Smooth muscle cell (in vitro differentiated cells): ENCODE measurements around the gene BCKDHB. TPM values are rescaled to one million over a fixed set of nuclear protein-coding genes. Genes with fewer than 3 reads are reported as not detected.

Experiments
- DNase-seq: peaks from one replicate; lab custom pipeline; 2025; ENCODE audit not compliant: unreplicated experiment; lab: John Stamatoyannopoulos, UW
- H2AFZ ChIP-seq: fragments of 200-600 bp; sonication (generic); 2 replicates; pipeline ENCODE4 v1.6.0; 2016; ENCODE audit warnings: antibody characterized with exemption, low read depth, mild to moderate bottlenecking
- H3F3A ChIP-seq: fragments of 200-600 bp; sonication (generic); 2 replicates; pipeline ENCODE4 v1.6.0; 2017; ENCODE audit warnings: antibody characterized with exemption, low read depth
- H3K27ac ChIP-seq: fragments of 200-600 bp; sonication (generic); 2 replicates; pipeline ENCODE4 v1.5.1; 2016; ENCODE audit warnings: low read depth, mild to moderate bottlenecking
- H3K27me3 ChIP-seq: fragments of 200-600 bp; sonication (generic); 2 replicates; pipeline ENCODE4 v1.6.1; 2016; ENCODE audit warnings: low read depth, mild to moderate bottlenecking
- H3K36me3 ChIP-seq: fragments of 200-600 bp; sonication (generic); 2 replicates; pipeline ENCODE4 v1.5.1; 2016; ENCODE audit warnings: low read depth
- H3K4me1 ChIP-seq: fragments of 200-600 bp; sonication (generic); 2 replicates; pipeline ENCODE4 v1.5.1; 2016; ENCODE audit warnings: low read depth
- H3K4me2 ChIP-seq: fragments of 200-600 bp; sonication (generic); 2 replicates; pipeline ENCODE4 v1.6.0; 2016; ENCODE audit warnings: mild to moderate bottlenecking
- H3K4me3 ChIP-seq: fragments of 200-600 bp; sonication (generic); 2 replicates; pipeline ENCODE4 v1.5.1; 2016; ENCODE audit warnings: mild to moderate bottlenecking
- H3K79me2 ChIP-seq: fragments of 200-600 bp; sonication (generic); 2 replicates; pipeline ENCODE4 v1.6.0; 2016; ENCODE audit warnings: low read depth, mild to moderate bottlenecking
- H3K9ac ChIP-seq: fragments of 200-600 bp; sonication (generic); 2 replicates; pipeline ENCODE4 v1.6.0; 2016; ENCODE audit warnings: low read depth
- H3K9me3 ChIP-seq: fragments of 200-600 bp; sonication (generic); replicated peaks from 2 replicates; pipeline ENCODE4 v1.5.1; 2016; ENCODE audit warnings: low read depth
- H4K20me1 ChIP-seq: fragments of 200-600 bp; sonication (generic); 2 replicates; pipeline ENCODE4 v1.6.0; 2016; ENCODE audit warnings: low read depth
- CTCF ChIP-seq: fragments of 200-600 bp; sonication (generic); IDR thresholded peaks from 2 replicates; pipeline ENCODE4 v1.5.1; 2017; ENCODE audit warnings: borderline replicate concordance, mild to moderate bottlenecking, antibody characterized with exemption; ENCODE audit not compliant: insufficient read depth, poor library complexity, severe bottlenecking
- WGBS: methylation state at CpG from one replicate; pipeline ENCODE4 v1.1.7; 2016; ENCODE audit warnings: low lambda C conversion rate; 5-methylcytosine and 5-hydroxymethylcytosine counted together
- polyA plus RNA-seq: library from polyadenylated mRNA; unstranded; fragments of >200 nt; fragmentation: Nextera tagmentation; extraction: Ambion mirVana; gene quantifications from 2 replicates; pipeline ENCODE4 v1.2.1, GENCODE V29; 2016
- total RNA-seq: library from RNA; depleted of rRNA; stranded (reverse); fragments of >200 nt; gene quantifications from 2 replicates; pipeline ENCODE4 v1.2.3, GENCODE V29; 2014

Gene BCKDHB
- total and polyA plus RNA-seq, 2 experiments from 2014 or later = 10.2 to 19.7 TPM

GRCh38 chr6:80259118-80259517, 152.6 kb downstream of the BCKDHB start:
- WGBS = 98% methylated on average over 4 of the region's 4 CpGs
- DNase-seq = no peak
- H2AFZ ChIP-seq = no peak overlapping the region
- H3K4me3 ChIP-seq = no peak overlapping the region
- H3K27me3 ChIP-seq = no peaks in the 10 kb centered on the region
- H3K4me1 ChIP-seq = no peaks in the 10 kb centered on the region
- no peaks in the 10 kb centered on the region for H3K79me2 ChIP-seq
- H3K4me2 ChIP-seq = no peak overlapping the region
- H3K27ac ChIP-seq = no peak overlapping the region
- no peak for TF ChIP-seq CTCF
- H3K36me3 ChIP-seq = no peaks in the 10 kb centered on the region
- H3K9ac ChIP-seq = no peak overlapping the region
- H4K20me1 ChIP-seq = no peaks in the 10 kb centered on the region
- no peaks in the 10 kb centered on the region for H3K9me3 ChIP-seq
- H3F3A ChIP-seq = no peaks in the 10 kb centered on the region

- Histone ChIP-seq H3F3A (no peaks in the 10 kb centered on the region), H2AFZ (no peak overlapping the region), H3K9me3 (no peaks in the 10 kb centered on the region), H3K79me2 (no peaks in the 10 kb centered on the region), H3K9ac (no peak overlapping the region), H3K27me3 (no peaks in the 10 kb centered on the region), H3K4me1 (no peaks in the 10 kb centered on the region), H3K36me3 (no peaks in the 10 kb centered on the region), H3K4me2 (no peak overlapping the region), H3K4me3 (no peak overlapping the region), H4K20me1 (no peaks in the 10 kb centered on the region), H3K27ac (no peak overlapping the region)
- 92% methylated on average over 3 of the region's 3 CpGs for WGBS
- no peak for TF ChIP-seq CTCF
- DNase-seq = no peak
Measured at GRCh38 chr6:80263585-80263984, 157.1 kb downstream of the BCKDHB start.

GRCh38 chr6:80268865-80269730, 162.6 kb downstream of the BCKDHB start:
- no peak overlapping the region for H3K9ac ChIP-seq
- H3K4me2 ChIP-seq = no peak overlapping the region
- no peak for DNase-seq
- H3K4me3 ChIP-seq = no peak overlapping the region
- H3K4me1 ChIP-seq = no peaks in the 10 kb centered on the region
- TF ChIP-seq CTCF = no peak
- WGBS = 89% methylated on average over 10 of the region's 10 CpGs
- H3K27ac ChIP-seq = no peak overlapping the region
- H3K79me2 ChIP-seq = no peaks in the 10 kb centered on the region
- no peaks in the 10 kb centered on the region for H4K20me1 ChIP-seq
- no peaks in the 10 kb centered on the region for H3K27me3 ChIP-seq
- no peaks in the 10 kb centered on the region for H3K9me3 ChIP-seq
- no peak overlapping the region for H2AFZ ChIP-seq
- H3K36me3 ChIP-seq = no peaks in the 10 kb centered on the region
- H3F3A ChIP-seq = no peaks in the 10 kb centered on the region

GRCh38 chr6:80271074-80271473, 164.6 kb downstream of the BCKDHB start:
- H3K4me3 ChIP-seq = no peak overlapping the region
- H3K27me3 ChIP-seq = no peaks in the 10 kb centered on the region
- no peaks in the 10 kb centered on the region for H3K9me3 ChIP-seq
- no peak for TF ChIP-seq CTCF
- 88% methylated on average over 2 of the region's 2 CpGs for WGBS
- H3K4me1 ChIP-seq = no peaks in the 10 kb centered on the region
- DNase-seq = no peak
- no peak overlapping the region for H3K9ac ChIP-seq
- no peaks in the 10 kb centered on the region for H3K36me3 ChIP-seq
- H3K27ac ChIP-seq = no peak overlapping the region
- H2AFZ ChIP-seq = no peak overlapping the region
- H3K79me2 ChIP-seq = no peaks in the 10 kb centered on the region
- H3K4me2 ChIP-seq = no peak overlapping the region
- H3F3A ChIP-seq = no peaks in the 10 kb centered on the region
- H4K20me1 ChIP-seq = no peaks in the 10 kb centered on the region
